Neural crest cell (in vitro differentiated cells): ENCODE data around the gene AHCY. TPM values are rescaled to one million over a fixed set of nuclear protein-coding genes. Genes with fewer than 3 reads are reported as not detected.
A peak's percentile ranks its signal among the peaks of the same experiment; 100 is the strongest.
"Not testable (repeated sequence)": the region's sequence is repeated elsewhere in the genome, so short reads cannot be mapped to it uniquely, and the experiment has no call there.

Experiments
- DNase-seq: peaks from one replicate; pipeline ENCODE4 v3.0.0; 2021; ENCODE audit warnings: low read depth, mixed read lengths, low spot score
- H3K27ac Mint-ChIP-seq: one replicate; pipeline ENCODE4 v1.8.0; 2021; ENCODE audit warnings: mild to moderate bottlenecking, mixed read lengths; ENCODE audit not compliant: unreplicated experiment
- H3K27me3 Mint-ChIP-seq: 2 replicates; pipeline ENCODE4 v1.8.0; 2021; ENCODE audit warnings: low read depth, mild to moderate bottlenecking, mixed read lengths
- H3K36me3 Mint-ChIP-seq: 2 replicates; pipeline ENCODE4 v1.8.0; 2021; ENCODE audit warnings: low read depth, mild to moderate bottlenecking, mixed read lengths
- H3K4me1 Mint-ChIP-seq: 2 replicates; pipeline ENCODE4 v1.8.0; 2021; ENCODE audit warnings: mixed read lengths
- H3K4me3 Mint-ChIP-seq: one replicate; pipeline ENCODE4 v1.8.0; 2021; ENCODE audit warnings: mild to moderate bottlenecking, mixed read lengths
- H3K9me3 Mint-ChIP-seq: 2 replicates; pipeline ENCODE4 v1.8.0; 2021; ENCODE audit warnings: mixed read lengths
- CTCF ChIP-seq: fragments of 200-600 bp; sonication (generic); conservative IDR thresholded peaks from 2 replicates; pipeline ENCODE4 v1.5.0; 2021; ENCODE audit warnings: antibody characterized with exemption, mild to moderate bottlenecking
- total RNA-seq: library from RNA; stranded (reverse); gene quantifications from 2 replicates; pipeline ENCODE4 v1.2.1, GENCODE V29; 2021

Gene AHCY
- total RNA-seq, 1 donor from 2014 or later, result 358 TPM

GRCh38 chr20:34328928-34329677 is 25.9 kb upstream of the AHCY start:
- no peak for TF ChIP-seq CTCF
- no peak overlapping the region for H3K27ac Mint-ChIP-seq
- H3K36me3 Mint-ChIP-seq, result no peaks in the 10 kb centered on the region
- no peaks in the 10 kb centered on the region for H3K27me3 Mint-ChIP-seq
- H3K4me1 Mint-ChIP-seq, result peaks cover 29% of the 10 kb centered on the region
- no peak for DNase-seq
- H3K4me3 Mint-ChIP-seq, result no peak overlapping the region
- H3K9me3 Mint-ChIP-seq, result peaks cover 2% of the 10 kb centered on the region

GRCh38 chr20:34328207-34328606 is 25.1 kb upstream of the AHCY start:
- H3K27me3 Mint-ChIP-seq, result not testable (repeated sequence)

GRCh38 chr20:34324541-34324940 is 21.4 kb upstream of the AHCY start:
- no peaks in the 10 kb centered on the region for H3K27me3 Mint-ChIP-seq
- no peak for DNase-seq
- H3K36me3 Mint-ChIP-seq, result no peaks in the 10 kb centered on the region
- no peak overlapping the region for H3K4me3 Mint-ChIP-seq
- peaks cover 17% of the 10 kb centered on the region for H3K4me1 Mint-ChIP-seq
- TF ChIP-seq CTCF, result no peak
- H3K9me3 Mint-ChIP-seq, result peaks cover 2% of the 10 kb centered on the region
- peak overlapping the region; percentile 13 for H3K27ac Mint-ChIP-seq

More at GRCh38 chr20:34328207-34328606, 25.1 kb upstream of the AHCY start:
- not testable (repeated sequence) for H3K9me3 Mint-ChIP-seq, H3K27ac Mint-ChIP-seq, H3K36me3 Mint-ChIP-seq, DNase-seq, H3K4me3 Mint-ChIP-seq
- H3K4me1 Mint-ChIP-seq, result peaks cover 21% of the 10 kb centered on the region

GRCh38 chr20:34322267-34323105 is 19.3 kb upstream of the AHCY start:
- H3K27me3 Mint-ChIP-seq, result no peaks in the 10 kb centered on the region
- H3K4me1 Mint-ChIP-seq, result peaks cover 22% of the 10 kb centered on the region
- no peak overlapping the region for H3K4me3 Mint-ChIP-seq
- no peak for DNase-seq
- no peaks in the 10 kb centered on the region for H3K36me3 Mint-ChIP-seq
- no peak for TF ChIP-seq CTCF
- H3K9me3 Mint-ChIP-seq, result no peaks in the 10 kb centered on the region
- no peak overlapping the region for H3K27ac Mint-ChIP-seq

- Mint-ChIP-seq H3K9me3 (no peaks in the 10 kb centered on the region), H3K4me1 (peaks cover 22% of the 10 kb centered on the region), H3K36me3 (no peaks in the 10 kb centered on the region), H3K27me3 (no peaks in the 10 kb centered on the region), H3K27ac (no peak overlapping the region), H3K4me3 (no peak overlapping the region)
- no peak for TF ChIP-seq CTCF
- no peak for DNase-seq
These were observed 17.7 kb upstream of the AHCY start for GRCh38 chr20:34320861-34321260.
